Effector CD8-positive, alpha-beta T cell (primary cell): ENCODE measurements around the gene RAI14.
"Not testable (repeated sequence)": the region's sequence is repeated elsewhere in the genome, so short reads cannot be mapped to it uniquely, and the experiment has no call there.

Experiments
- DNase-seq: peaks from one replicate; lab custom pipeline; 2025; lab: John Stamatoyannopoulos, UW

Gene RAI14

GRCh38 chr5:34731435-34732232 lies 75.5 kb downstream of the RAI14 start:
- no peak for DNase-seq

GRCh38 chr5:34734326-34734725 lies 78.2 kb downstream of the RAI14 start:
- no peak for DNase-seq

- no peak for DNase-seq
Measured at GRCh38 chr5:34735491-34736426, 79.6 kb downstream of the RAI14 start.

GRCh38 chr5:34736445-34737115 lies 80.5 kb downstream of the RAI14 start:
- DNase-seq, result no peak

- DNase-seq, result no peak
Measured at GRCh38 chr5:34737731-34738130, 81.6 kb downstream of the RAI14 start.

GRCh38 chr5:34738381-34738780 lies 82.3 kb downstream of the RAI14 start:
- DNase-seq, result no peak

- no peak for DNase-seq
Measured at GRCh38 chr5:34740389-34740806, 84.3 kb downstream of the RAI14 start.

GRCh38 chr5:34742061-34742460 lies 85.9 kb downstream of the RAI14 start:
- no peak for DNase-seq

GRCh38 chr5:34743878-34744277 lies 87.8 kb downstream of the RAI14 start:
- DNase-seq, result no peak

- no peak for DNase-seq
Measured at GRCh38 chr5:34748431-34748830, 92.3 kb downstream of the RAI14 start.

GRCh38 chr5:34749431-34749873 lies 93.3 kb downstream of the RAI14 start:
- DNase-seq, result no peak

- DNase-seq, result no peak
Measured at GRCh38 chr5:34750206-34750605, 94.1 kb downstream of the RAI14 start.

GRCh38 chr5:34751807-34752736 lies 95.9 kb downstream of the RAI14 start:
- no peak for DNase-seq

GRCh38 chr5:34753236-34753635 lies 97.1 kb downstream of the RAI14 start:
- DNase-seq, result not testable (repeated sequence)

- no peak for DNase-seq
Measured at GRCh38 chr5:34755926-34756325, 99.8 kb downstream of the RAI14 start.

GRCh38 chr5:34756781-34757624 lies 100.9 kb downstream of the RAI14 start:
- no peak for DNase-seq

GRCh38 chr5:34758514-34758913 lies 102.4 kb downstream of the RAI14 start:
- no peak for DNase-seq

GRCh38 chr5:34759213-34759612 lies 103.1 kb downstream of the RAI14 start:
- not testable (repeated sequence) for DNase-seq

- no peak for DNase-seq
Measured at GRCh38 chr5:34765662-34766061, 109.5 kb downstream of the RAI14 start.

- no peak for DNase-seq
Measured at GRCh38 chr5:34767180-34767579, 111.1 kb downstream of the RAI14 start.
